Measurements from ENCODE around the gene SF3B1.

GRCh38 chr2:197399887-197400540, 34.8 kb downstream of the SF3B1 start:
- TF ChIP-seq CTCF (IDR thresholded peaks at IDR 0.05) (no peak), EZH2phosphoT487 (IDR thresholded peaks at IDR 0.05) (no peak)

All from neural progenitor cell (in vitro differentiated cells).